Endothelial cell of umbilical vein (primary cell): Measurements from ENCODE around the gene CMTR2. TPM values are rescaled to one million over a fixed set of nuclear protein-coding genes. Genes with fewer than 3 reads are reported as not detected.

Experiments used
- BruUV-seq: library from RNA; stranded (reverse); fragments of 400-500 nt; replicated peaks from 2 replicates; lab custom pipeline; 2021; lab: Mats Ljungman, UMichigan
- CTCF ChIA-PET: fragments of 300-600, 350-600 bp; sonication (Branson Sonifier 250); formaldehyde crosslinking; loops from one replicate; lab custom pipeline; 2021; ENCODE audit warnings: antibody characterized with exemption, inconsistent platforms; lab: Charles Lee
- POLR2A ChIA-PET: fragments of 300-600, 350-600 bp; sonication (Branson Sonifier 250); formaldehyde crosslinking; loops from one replicate; lab custom pipeline; 2021; ENCODE audit warnings: antibody characterized with exemption, inconsistent platforms; lab: Charles Lee
- DNase-seq: peaks from one replicate; pipeline ENCODE4 v3.0.0-alpha.2; 2011; ENCODE audit warnings: low read depth, low spot score
- FAIRE-seq: peaks from 2 replicates; lab custom pipeline; 2011; peaks lifted over from hg19 to GRCh38; lab: Jason Lieb, UNC
- H2AFZ ChIP-seq: 2 replicates; pipeline ENCODE4 v1.6.0; 2012; ENCODE audit warnings: low read depth, low read length, control low read depth, inconsistent platforms
- H3K27ac ChIP-seq: 2 replicates; pipeline ENCODE4 v1.5.1; 2011; ENCODE audit warnings: low read depth, mild to moderate bottlenecking, control low read depth, low read length, moderate library complexity; ENCODE audit not compliant: insufficient read depth
- H3K27me3 ChIP-seq, 2 experiments: 2 replicates each; pipeline versions ENCODE4 v1.6.0 to v1.6.1; 2011; ENCODE audit warnings: low read length in 2 of 2, mixed read lengths in 1 of 2; ENCODE audit not compliant: control insufficient read depth in 2 of 2, insufficient read depth in 2 of 2
- H3K36me3 ChIP-seq, 2 experiments: 2 replicates in 1 of 2; 3 replicates in 1 of 2; pipeline ENCODE4 v1.5.1; 2011; ENCODE audit warnings: low read length in 2 of 2, mild to moderate bottlenecking in 1 of 2, moderate library complexity in 1 of 2; ENCODE audit not compliant: control insufficient read depth in 2 of 2, insufficient read depth in 2 of 2; ENCODE audit errors: extremely low read depth in 1 of 2
- H3K4me1 ChIP-seq: 3 replicates; pipeline ENCODE4 v1.5.1; 2011; ENCODE audit warnings: mild to moderate bottlenecking, low read length; ENCODE audit not compliant: control insufficient read depth, insufficient read depth; ENCODE audit errors: extremely low read depth
- H3K4me2 ChIP-seq: 2 replicates; pipeline ENCODE4 v1.6.1; 2011; ENCODE audit warnings: low read length, control low read depth, mixed read lengths; ENCODE audit not compliant: insufficient read depth
- H3K4me3 ChIP-seq, 3 experiments: fragments of 200-600 bp in 1 of 3; sonication (generic), shearing (Covaris generic) in 1 of 3; replicated peaks in 1 of 3; 2 replicates each; pipeline ENCODE4 v1.5.1; 2011 to 2016; ENCODE audit warnings: control low read depth in 3 of 3, low read length in 3 of 3, mild to moderate bottlenecking in 2 of 3, inconsistent platforms in 1 of 3, low read depth in 1 of 3, moderate library complexity in 1 of 3; ENCODE audit not compliant: insufficient read depth in 1 of 3
- H3K79me2 ChIP-seq: 2 replicates; pipeline ENCODE4 v1.6.0; 2012; ENCODE audit warnings: low read length, inconsistent platforms; ENCODE audit not compliant: control insufficient read depth, insufficient read depth
- H3K9ac ChIP-seq: replicated peaks from 2 replicates; pipeline ENCODE3; 2011; ENCODE audit warnings: low read length, control low read depth; ENCODE audit not compliant: insufficient read depth; ENCODE audit errors: extremely low read depth
- H3K9me1 ChIP-seq: replicated peaks from 3 replicates; pipeline ENCODE4 v1.6.0; 2011; ENCODE audit warnings: mild to moderate bottlenecking, low read length; ENCODE audit not compliant: control insufficient read depth, insufficient read depth; ENCODE audit errors: extremely low read depth
- H3K9me3 ChIP-seq: replicated peaks from 2 replicates; pipeline ENCODE4 v1.5.1; 2012; ENCODE audit warnings: low read length, inconsistent platforms; ENCODE audit not compliant: control insufficient read depth, insufficient read depth
- H4K20me1 ChIP-seq: replicated peaks from 2 replicates; pipeline ENCODE3; 2011; ENCODE audit warnings: mild to moderate bottlenecking, low read length; ENCODE audit not compliant: control insufficient read depth, insufficient read depth; ENCODE audit errors: extremely low read depth
- EZH2 ChIP-seq: IDR thresholded peaks from 2 replicates; pipeline ENCODE4 v1.6.1; 2012; ENCODE audit warnings: borderline replicate concordance, low read depth, mild to moderate bottlenecking, moderate library complexity, low read length, inconsistent platforms; ENCODE audit not compliant: severe bottlenecking
- FOS ChIP-seq: IDR thresholded peaks from 2 replicates; pipeline ENCODE4 v1.6.1; 2011; ENCODE audit warnings: mild to moderate bottlenecking, low read length, moderate library complexity, borderline replicate concordance; ENCODE audit not compliant: insufficient read depth
- GATA2 ChIP-seq: IDR thresholded peaks from 2 replicates; pipeline ENCODE4 v1.7.0; 2011; ENCODE audit warnings: low read depth, mild to moderate bottlenecking, moderate library complexity, mixed read lengths, low read length; ENCODE audit not compliant: insufficient read length, insufficient read depth
- JUN ChIP-seq: IDR thresholded peaks from 2 replicates; pipeline ENCODE4 v1.6.1; 2011; ENCODE audit warnings: borderline replicate concordance, low read depth; ENCODE audit not compliant: insufficient read length, insufficient read depth
- MYC ChIP-seq: IDR thresholded peaks from one replicate; pipeline ENCODE4 v1.6.1; 2011; ENCODE audit warnings: mild to moderate bottlenecking, low read depth, low read length
- POLR2A ChIP-seq: IDR thresholded peaks from 2 replicates; pipeline ENCODE4 v1.6.1; 2012; ENCODE audit warnings: low read depth, mild to moderate bottlenecking, control low read depth, low read length
- POLR2AphosphoS5 ChIP-seq: IDR thresholded peaks from 2 replicates; pipeline ENCODE4 v1.6.1; 2012; ENCODE audit warnings: low read depth, mild to moderate bottlenecking, control low read depth, low read length, moderate library complexity; ENCODE audit not compliant: insufficient read depth
- dilution Hi-C: fragments of 300-500 bp; cut with MboI; formaldehyde crosslinking; loops from one replicate; pipeline ENCODE4 v1.15.0; 2019; ENCODE audit warnings: low sequenced_read_pairs; ENCODE audit not compliant: extremely low pct_ligation_motif_present
- intact Hi-C: fragments of 100-400 bp; cut with micrococcal nuclease; formaldehyde crosslinking; loops from one replicate; pipeline ENCODE4 v1.10.0; 2022
- polyA plus RNA-seq, 4 experiments: library from polyadenylated mRNA; depleted of rRNA in 3 of 4; stranded (reverse) in 3 of 4; unstranded in 1 of 4; fragments of >200 nt; gene quantifications; 2 replicates each; pipeline versions ENCODE4 v1.2.1 to v1.2.3, GENCODE V29; 2011 to 2012; ENCODE audit warnings: missing spikeins in 1 of 4
- total RNA-seq: library from RNA; stranded (reverse); gene quantifications from 2 replicates; pipeline ENCODE4 v1.2.3, GENCODE V29; 2021
- TF ChIP-seq, protein P1 (sequence below), 2 donors: IDR thresholded peaks; 1 replicate in 1 of 2; 2 replicates in 1 of 2; pipeline ENCODE4 v1.5.1; 2011; ENCODE audit warnings: low read length in 2 of 2, mild to moderate bottlenecking in 2 of 2, moderate library complexity in 2 of 2, control low read depth in 1 of 2, inconsistent platforms in 1 of 2, low read depth in 1 of 2; ENCODE audit not compliant: insufficient read depth in 1 of 2; ENCODE audit errors: extremely low read depth in 1 of 2
- TF ChIP-seq, protein P2 (sequence below): IDR thresholded peaks from 2 replicates; pipeline ENCODE4 v1.6.1; 2011; ENCODE audit not compliant: insufficient read depth, insufficient read length

Gene CMTR2
- total and polyA plus RNA-seq, 2 donors (not counting 3 experiments of a cell fraction or from before 2014, with no cell fraction given) = 11.6 to 18.8 TPM

DNA sequence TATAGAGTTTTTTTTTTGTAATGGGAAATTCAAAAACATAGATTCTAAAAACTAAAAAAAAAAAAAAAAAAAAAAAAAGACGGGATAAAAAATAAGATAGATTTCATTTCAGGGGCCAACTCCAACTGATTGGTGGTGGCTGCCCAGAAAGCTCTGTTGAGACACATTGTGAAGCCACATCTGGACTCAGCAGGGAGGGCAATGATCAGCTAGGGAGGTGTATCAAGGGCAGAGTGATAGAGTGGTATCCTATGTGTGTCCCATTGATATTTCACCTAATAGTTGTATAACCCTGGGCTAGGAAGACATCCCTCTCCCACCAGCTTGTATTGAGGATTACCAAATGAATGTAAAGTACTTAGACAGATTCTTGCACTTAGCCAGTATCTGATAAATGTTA is 6.7 kb upstream of the CMTR2 start:
- no peaks in the 10 kb centered on the region for H3K9me3 ChIP-seq
- POLR2A ChIA-PET = no interaction called here
- H3K9me1 ChIP-seq = no peaks in the 10 kb centered on the region
- intact Hi-C loops (no loop called here), dilution Hi-C loops (no loop called here)
- H3K36me3 ChIP-seq = no peaks in the 10 kb centered on the region
- H3K4me1 ChIP-seq = no peaks in the 10 kb centered on the region
- no TSS peak for BruUV-seq
- TF ChIP-seq POLR2A (no peak), EZH2 (no peak), FOS (no peak), MYC (no peak), GATA2 (no peak), POLR2AphosphoS5 (no peak), JUN (no peak)
- TF ChIP-seq, protein P1, sequence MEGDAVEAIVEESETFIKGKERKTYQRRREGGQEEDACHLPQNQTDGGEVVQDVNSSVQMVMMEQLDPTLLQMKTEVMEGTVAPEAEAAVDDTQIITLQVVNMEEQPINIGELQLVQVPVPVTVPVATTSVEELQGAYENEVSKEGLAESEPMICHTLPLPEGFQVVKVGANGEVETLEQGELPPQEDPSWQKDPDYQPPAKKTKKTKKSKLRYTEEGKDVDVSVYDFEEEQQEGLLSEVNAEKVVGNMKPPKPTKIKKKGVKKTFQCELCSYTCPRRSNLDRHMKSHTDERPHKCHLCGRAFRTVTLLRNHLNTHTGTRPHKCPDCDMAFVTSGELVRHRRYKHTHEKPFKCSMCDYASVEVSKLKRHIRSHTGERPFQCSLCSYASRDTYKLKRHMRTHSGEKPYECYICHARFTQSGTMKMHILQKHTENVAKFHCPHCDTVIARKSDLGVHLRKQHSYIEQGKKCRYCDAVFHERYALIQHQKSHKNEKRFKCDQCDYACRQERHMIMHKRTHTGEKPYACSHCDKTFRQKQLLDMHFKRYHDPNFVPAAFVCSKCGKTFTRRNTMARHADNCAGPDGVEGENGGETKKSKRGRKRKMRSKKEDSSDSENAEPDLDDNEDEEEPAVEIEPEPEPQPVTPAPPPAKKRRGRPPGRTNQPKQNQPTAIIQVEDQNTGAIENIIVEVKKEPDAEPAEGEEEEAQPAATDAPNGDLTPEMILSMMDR (IDR thresholded peaks at IDR 0.05; ENCODE audit: extremely low read depth in 1 of 2, insufficient read depth in 1 of 2, low read depth in 1 of 2, low read length in 2 of 2) = no peak
- TF ChIP-seq, protein P2, sequence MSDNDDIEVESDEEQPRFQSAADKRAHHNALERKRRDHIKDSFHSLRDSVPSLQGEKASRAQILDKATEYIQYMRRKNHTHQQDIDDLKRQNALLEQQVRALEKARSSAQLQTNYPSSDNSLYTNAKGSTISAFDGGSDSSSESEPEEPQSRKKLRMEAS = no peak
- no peaks in the 10 kb centered on the region for H3K79me2 ChIP-seq
- no peak overlapping the region for H3K4me3 ChIP-seq
- H3K4me2 ChIP-seq = no peak overlapping the region
- no peaks in the 10 kb centered on the region for H4K20me1 ChIP-seq
- DNase-seq = no peak
- no peak for FAIRE-seq
- H3K9ac ChIP-seq = no peak overlapping the region
- H3K27ac ChIP-seq = no peak overlapping the region
- no peak overlapping the region for H2AFZ ChIP-seq
- H3K27me3 ChIP-seq = peaks cover 3 to 4% of the 10 kb centered on the region in 2 experiments
- CTCF ChIA-PET = interaction anchor here (3.8 kb wide), 1 partner anchor 16 kb away, joined by 28 read pairs; no protein-coding TSS in a partner anchor
